GM12875 (cell line): Measurements from ENCODE around the gene FCHSD1.

ENCODE experiments used
- H3K4me3 ChIP-seq: one replicate; pipeline ENCODE4 v1.5.1; 2011; ENCODE audit warnings: low read depth, low read length, control low read depth
- CTCF ChIP-seq: IDR thresholded peaks from 2 replicates; pipeline ENCODE4 v1.5.1; 2011; ENCODE audit warnings: low read depth, mild to moderate bottlenecking, control low read depth, inconsistent platforms, low read length, moderate library complexity, borderline replicate concordance; ENCODE audit not compliant: insufficient read depth

Gene FCHSD1

GRCh38 chr5:141649972-141650371 lies 1.2 kb downstream of the FCHSD1 start:
- no peak for TF ChIP-seq CTCF
- no peak overlapping the region for H3K4me3 ChIP-seq

- H3K4me3 ChIP-seq, result no peak overlapping the region
- TF ChIP-seq CTCF, result no peak
These were observed 2.0 kb downstream of the FCHSD1 start for GRCh38 chr5:141649056-141649688.

DNA sequence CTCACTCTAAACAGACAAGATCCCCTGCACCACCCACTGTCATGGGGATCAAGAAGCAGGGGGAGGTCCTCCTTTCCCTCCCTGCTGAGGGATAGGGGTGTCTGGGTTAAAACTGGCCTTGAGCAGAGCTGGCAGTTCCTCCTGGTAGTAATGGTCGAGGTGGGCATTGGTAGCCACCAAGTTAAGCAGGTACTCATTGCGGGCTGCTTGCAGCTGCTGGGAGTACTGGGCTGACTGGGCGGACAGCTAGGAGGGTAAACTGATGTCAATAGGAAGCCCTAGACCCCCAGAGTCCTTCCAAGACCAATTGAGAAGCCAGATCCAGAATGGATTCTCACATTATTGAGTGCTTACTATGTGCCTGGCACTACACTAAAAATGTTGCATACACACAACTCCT lies 3.4 kb downstream of the FCHSD1 start:
- no peak for TF ChIP-seq CTCF
- H3K4me3 ChIP-seq, result no peak overlapping the region

GRCh38 chr5:141647242-141647641 lies 4.0 kb downstream of the FCHSD1 start:
- H3K4me3 ChIP-seq, result no peak overlapping the region
- no peak for TF ChIP-seq CTCF

DNA sequence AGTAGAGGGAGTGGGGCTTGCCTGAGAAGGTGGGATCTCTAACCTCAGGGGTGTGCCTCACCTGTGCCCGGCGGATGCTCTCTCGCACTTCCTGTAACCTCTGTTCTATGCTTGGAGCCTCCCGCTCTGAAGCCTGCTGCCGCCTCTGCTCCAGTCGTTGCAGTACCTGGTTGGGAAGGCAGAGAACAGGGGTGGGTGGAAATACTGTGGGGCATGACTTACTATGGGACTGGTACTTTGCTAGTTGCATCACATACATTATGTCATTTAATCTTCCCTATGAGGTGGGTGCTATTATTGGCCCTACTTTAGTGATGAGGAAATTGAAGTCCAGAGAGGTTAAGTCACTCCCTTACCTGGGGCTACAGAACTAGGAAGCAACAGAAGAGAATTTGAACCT lies 5.2 kb downstream of the FCHSD1 start:
- H3K4me3 ChIP-seq, result no peak overlapping the region
- no peak for TF ChIP-seq CTCF

DNA sequence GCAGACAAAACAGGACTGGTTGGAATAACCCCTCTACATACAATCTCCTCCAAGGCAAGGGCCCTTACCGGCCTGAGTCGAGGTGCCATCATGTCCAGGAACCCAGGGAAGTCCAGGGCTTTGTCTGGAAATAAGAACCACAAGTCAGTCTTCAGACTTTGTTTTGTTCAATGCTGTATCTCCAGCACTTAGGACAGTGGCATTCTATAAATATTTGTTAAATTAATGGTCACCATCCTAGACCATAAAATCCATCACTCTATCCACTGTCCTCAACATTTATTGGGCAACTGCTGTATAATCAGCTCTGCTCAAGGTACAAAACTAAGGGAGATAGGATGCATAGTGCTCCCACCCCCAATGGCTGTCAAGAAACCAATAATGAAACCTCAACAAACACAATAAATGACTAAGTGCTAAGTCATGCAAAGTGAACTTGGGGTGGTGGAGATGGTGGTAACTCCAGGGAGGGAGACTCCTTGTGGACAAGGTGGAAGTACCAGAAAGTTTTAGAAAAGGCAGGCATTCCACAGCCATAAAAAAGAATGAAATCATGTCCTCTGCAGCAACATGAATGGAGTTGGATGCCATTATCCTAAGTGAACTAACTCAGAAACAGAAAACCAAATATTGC lies 9.5 kb downstream of the FCHSD1 start:
- TF ChIP-seq CTCF, result peak; percentile 24; the same call in 1 of the 2 replicates
- H3K4me3 ChIP-seq, result no peak overlapping the region

- no peak for TF ChIP-seq CTCF
- no peak overlapping the region for H3K4me3 ChIP-seq
These were observed 10.5 kb downstream of the FCHSD1 start for GRCh38 chr5:141640698-141641097.
